HepG2 (cell line): Measurements from ENCODE around the gene ZNF276. TPM values are rescaled to one million over a fixed set of nuclear protein-coding genes. Genes with fewer than 3 reads are reported as not detected.
A peak's percentile ranks its signal among the peaks of the same experiment; 100 is the strongest.

Source experiments
- ARID2 ChIP-seq: sonication (generic); formaldehyde crosslinking; IDR thresholded peaks from 2 replicates; pipeline ENCODE4 v1.8.1; 2022; ENCODE audit warnings: mild to moderate bottlenecking, missing genetic modification reagents, borderline replicate concordance
- BRCA1 ChIP-seq: sonication (generic); formaldehyde crosslinking; IDR thresholded peaks from 2 replicates; pipeline ENCODE4 v1.4.0; 2020; ENCODE audit warnings: missing genetic modification reagents
- ESRRA ChIP-seq: sonication (generic); formaldehyde crosslinking; IDR thresholded peaks from 2 replicates; pipeline ENCODE4 v1.5.1; 2020; ENCODE audit warnings: mild to moderate bottlenecking, low read depth, missing genetic modification reagents
- JUN ChIP-seq: sonication (generic); formaldehyde crosslinking; IDR thresholded peaks from 2 replicates; pipeline ENCODE4 v1.4.0; 2020; ENCODE audit warnings: mild to moderate bottlenecking, missing genetic modification reagents
- MIER3 ChIP-seq: IDR thresholded peaks from 2 replicates; pipeline ENCODE4 v1.6.1; 2016; ENCODE audit warnings: missing compliant biosample characterization, borderline replicate concordance
- NONO ChIP-seq, 2 experiments: fragments of 450-650 bp in 1 of 2; sonication (generic) in 1 of 2; formaldehyde crosslinking in 1 of 2; IDR thresholded peaks in 1 of 2; conservative IDR thresholded peaks in 1 of 2; 2 replicates each; pipeline versions ENCODE4 v1.6.1 to v1.8.0; 2017 to 2022; ENCODE audit warnings: mild to moderate bottlenecking in 1 of 2, missing genetic modification reagents in 1 of 2, moderate library complexity in 1 of 2
- POLR2AphosphoS2 ChIP-seq: IDR thresholded peaks from 2 replicates; pipeline ENCODE4 v1.6.1; 2011; ENCODE audit warnings: low read depth, low read length, improper control_type of control experiment
- PRPF4 ChIP-seq: fragments of 200-400 bp; formaldehyde crosslinking; IDR thresholded peaks from 2 replicates; pipeline ENCODE4 v1.6.1; 2016; ENCODE audit warnings: low read length, low read depth; ENCODE audit not compliant: poor library complexity, severe bottlenecking
- RXRB ChIP-seq: IDR thresholded peaks from 2 replicates; pipeline ENCODE4 v1.6.1; 2016; ENCODE audit warnings: borderline replicate concordance, missing genetic modification reagents, missing compliant biosample characterization
- SP5 ChIP-seq: IDR thresholded peaks from 2 replicates; pipeline ENCODE4 v1.6.1; 2016; ENCODE audit warnings: low read depth, borderline replicate concordance
- SPEN ChIP-seq: sonication (generic); formaldehyde crosslinking; IDR thresholded peaks from 2 replicates; pipeline ENCODE4 v1.5.1; 2020; ENCODE audit warnings: low read depth, mild to moderate bottlenecking, missing genetic modification reagents
- TERF1 ChIP-seq: sonication (generic); formaldehyde crosslinking; IDR thresholded peaks from 2 replicates; pipeline ENCODE4 v1.8.0; 2022; ENCODE audit warnings: mild to moderate bottlenecking, missing genetic modification reagents, moderate library complexity
- ZFP90 ChIP-seq: sonication (generic); formaldehyde crosslinking; IDR thresholded peaks from 2 replicates; pipeline ENCODE4 v1.8.0; 2022; ENCODE audit warnings: missing genetic modification reagents, mild to moderate bottlenecking, inconsistent platforms, borderline replicate concordance
- ZFY ChIP-seq: sonication (generic); formaldehyde crosslinking; IDR thresholded peaks from 2 replicates; pipeline ENCODE4 v1.4.0; 2020; ENCODE audit warnings: missing genetic modification reagents
- ZNF282 ChIP-seq: fragments of 450-650 bp; IDR thresholded peaks from 2 replicates; pipeline ENCODE4 v1.6.1; 2018; ENCODE audit not compliant: partially characterized antibody
- ZNF30 ChIP-seq: sonication (generic); formaldehyde crosslinking; IDR thresholded peaks from 2 replicates; pipeline ENCODE4 v1.5.0; 2020; ENCODE audit warnings: mild to moderate bottlenecking, missing genetic modification reagents
- ZNF740 ChIP-seq: sonication (generic); formaldehyde crosslinking; IDR thresholded peaks from 2 replicates; pipeline ENCODE4 v1.4.0; 2020; ENCODE audit warnings: missing genetic modification reagents
- ZNF788 ChIP-seq: sonication (generic); formaldehyde crosslinking; IDR thresholded peaks from 2 replicates; pipeline ENCODE4 v1.5.0; 2020; ENCODE audit warnings: mild to moderate bottlenecking, missing genetic modification reagents, borderline replicate concordance
- polyA plus RNA-seq, 8 experiments: library from polyadenylated mRNA; depleted of rRNA in 3 of 8; stranded (reverse) in 7 of 8; unstranded in 1 of 8; fragments of >200 nt; fragmentation: Illumina TruSeq in 4 of 8; extraction: Trizol in 4 of 8; gene quantifications; 2 replicates each; pipeline versions ENCODE4 v1.2.1 to v1.2.3, GENCODE V29; 2011 to 2016; ENCODE audit warnings: low read depth in 4 of 8, missing spikeins in 1 of 8, mixed read lengths in 1 of 8; ENCODE audit not compliant: insufficient read depth in 1 of 8
- total RNA-seq, 5 experiments: library from RNA; depleted of rRNA; stranded (reverse); fragments of >200 nt; fragmentation: Illumina TruSeq; extraction: Trizol; gene quantifications; 2 replicates each; pipeline ENCODE4 v1.2.3, GENCODE V29; 2016; ENCODE audit warnings: low read depth in 1 of 5
- TF ChIP-seq, protein P1 (sequence below): sonication (generic); formaldehyde crosslinking; IDR thresholded peaks from 2 replicates; pipeline ENCODE4 v1.4.0; 2020; ENCODE audit warnings: mild to moderate bottlenecking, missing genetic modification reagents
- TF ChIP-seq, protein P2 (sequence below): sonication (generic); formaldehyde crosslinking; IDR thresholded peaks from 2 replicates; pipeline ENCODE4 v1.4.0; 2020; ENCODE audit warnings: mild to moderate bottlenecking, missing genetic modification reagents
- TF ChIP-seq, protein P3 (sequence below): fragments of 450-650 bp; IDR thresholded peaks from 2 replicates; pipeline ENCODE4 v1.6.1; 2017
- TF ChIP-seq, protein P4 (sequence below): IDR thresholded peaks from 2 replicates; pipeline ENCODE4 v1.6.1; 2018; ENCODE audit warnings: missing genetic modification reagents

ZNF276 gene
- total and polyA plus RNA-seq, 2 of the 13 experiments (the other 11 are each of a cell fraction or from before 2014, with no cell fraction given): 17.7 to 18.0 TPM

- TF ChIP-seq ZFP90 (CRISPR knock-in tag) (no peak), ZNF740 (CRISPR knock-in tag) (0 out of 2 replicates have a peak, but pooled peaks have one; percentile 12), ARID2 (CRISPR knock-in tag) (peak; percentile 87; the same call in 1 of the 2 replicates), BRCA1 (CRISPR knock-in tag) (no peak), SP5 (CRISPR knock-in tag) (peak; percentile 69), ZFY (CRISPR knock-in tag) (no peak), NONO (IDR thresholded peaks at IDR 0.05) (no peak), NONO (CRISPR knock-in tag; conservative IDR thresholded peaks at IDR 0.05) (0 out of 2 replicates have a peak, but pooled peaks have one; percentile 5), ESRRA (CRISPR knock-in tag) (peak; percentile 72), ZNF30 (CRISPR knock-in tag) (no peak), RXRB (CRISPR knock-in tag) (no peak), PRPF4 (no peak), POLR2AphosphoS2 (no peak), SPEN (no peak; the same call in 1 of the 2 replicates), TERF1 (CRISPR knock-in tag) (peak; percentile 21; the same call in 1 of the 2 replicates), ZNF282 (no peak), MIER3 (CRISPR knock-in tag) (no peak), ZNF788 (CRISPR knock-in tag) (peak; percentile 17; the same call in 1 of the 2 replicates), JUN (CRISPR knock-in tag) (0 out of 2 replicates have a peak, but pooled peaks have one; percentile 36)
- TF ChIP-seq, protein P1, sequence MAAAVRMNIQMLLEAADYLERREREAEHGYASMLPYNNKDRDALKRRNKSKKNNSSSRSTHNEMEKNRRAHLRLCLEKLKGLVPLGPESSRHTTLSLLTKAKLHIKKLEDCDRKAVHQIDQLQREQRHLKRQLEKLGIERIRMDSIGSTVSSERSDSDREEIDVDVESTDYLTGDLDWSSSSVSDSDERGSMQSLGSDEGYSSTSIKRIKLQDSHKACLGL (CRISPR knock-in tag): peak; percentile 36
- TF ChIP-seq, protein P2, sequence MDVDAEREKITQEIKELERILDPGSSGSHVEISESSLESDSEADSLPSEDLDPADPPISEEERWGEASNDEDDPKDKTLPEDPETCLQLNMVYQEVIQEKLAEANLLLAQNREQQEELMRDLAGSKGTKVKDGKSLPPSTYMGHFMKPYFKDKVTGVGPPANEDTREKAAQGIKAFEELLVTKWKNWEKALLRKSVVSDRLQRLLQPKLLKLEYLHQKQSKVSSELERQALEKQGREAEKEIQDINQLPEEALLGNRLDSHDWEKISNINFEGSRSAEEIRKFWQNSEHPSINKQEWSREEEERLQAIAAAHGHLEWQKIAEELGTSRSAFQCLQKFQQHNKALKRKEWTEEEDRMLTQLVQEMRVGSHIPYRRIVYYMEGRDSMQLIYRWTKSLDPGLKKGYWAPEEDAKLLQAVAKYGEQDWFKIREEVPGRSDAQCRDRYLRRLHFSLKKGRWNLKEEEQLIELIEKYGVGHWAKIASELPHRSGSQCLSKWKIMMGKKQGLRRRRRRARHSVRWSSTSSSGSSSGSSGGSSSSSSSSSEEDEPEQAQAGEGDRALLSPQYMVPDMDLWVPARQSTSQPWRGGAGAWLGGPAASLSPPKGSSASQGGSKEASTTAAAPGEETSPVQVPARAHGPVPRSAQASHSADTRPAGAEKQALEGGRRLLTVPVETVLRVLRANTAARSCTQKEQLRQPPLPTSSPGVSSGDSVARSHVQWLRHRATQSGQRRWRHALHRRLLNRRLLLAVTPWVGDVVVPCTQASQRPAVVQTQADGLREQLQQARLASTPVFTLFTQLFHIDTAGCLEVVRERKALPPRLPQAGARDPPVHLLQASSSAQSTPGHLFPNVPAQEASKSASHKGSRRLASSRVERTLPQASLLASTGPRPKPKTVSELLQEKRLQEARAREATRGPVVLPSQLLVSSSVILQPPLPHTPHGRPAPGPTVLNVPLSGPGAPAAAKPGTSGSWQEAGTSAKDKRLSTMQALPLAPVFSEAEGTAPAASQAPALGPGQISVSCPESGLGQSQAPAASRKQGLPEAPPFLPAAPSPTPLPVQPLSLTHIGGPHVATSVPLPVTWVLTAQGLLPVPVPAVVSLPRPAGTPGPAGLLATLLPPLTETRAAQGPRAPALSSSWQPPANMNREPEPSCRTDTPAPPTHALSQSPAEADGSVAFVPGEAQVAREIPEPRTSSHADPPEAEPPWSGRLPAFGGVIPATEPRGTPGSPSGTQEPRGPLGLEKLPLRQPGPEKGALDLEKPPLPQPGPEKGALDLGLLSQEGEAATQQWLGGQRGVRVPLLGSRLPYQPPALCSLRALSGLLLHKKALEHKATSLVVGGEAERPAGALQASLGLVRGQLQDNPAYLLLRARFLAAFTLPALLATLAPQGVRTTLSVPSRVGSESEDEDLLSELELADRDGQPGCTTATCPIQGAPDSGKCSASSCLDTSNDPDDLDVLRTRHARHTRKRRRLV (CRISPR knock-in tag): no peak
- TF ChIP-seq, protein P3, sequence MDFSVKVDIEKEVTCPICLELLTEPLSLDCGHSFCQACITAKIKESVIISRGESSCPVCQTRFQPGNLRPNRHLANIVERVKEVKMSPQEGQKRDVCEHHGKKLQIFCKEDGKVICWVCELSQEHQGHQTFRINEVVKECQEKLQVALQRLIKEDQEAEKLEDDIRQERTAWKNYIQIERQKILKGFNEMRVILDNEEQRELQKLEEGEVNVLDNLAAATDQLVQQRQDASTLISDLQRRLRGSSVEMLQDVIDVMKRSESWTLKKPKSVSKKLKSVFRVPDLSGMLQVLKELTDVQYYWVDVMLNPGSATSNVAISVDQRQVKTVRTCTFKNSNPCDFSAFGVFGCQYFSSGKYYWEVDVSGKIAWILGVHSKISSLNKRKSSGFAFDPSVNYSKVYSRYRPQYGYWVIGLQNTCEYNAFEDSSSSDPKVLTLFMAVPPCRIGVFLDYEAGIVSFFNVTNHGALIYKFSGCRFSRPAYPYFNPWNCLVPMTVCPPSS: no peak
- TF ChIP-seq, protein P4, sequence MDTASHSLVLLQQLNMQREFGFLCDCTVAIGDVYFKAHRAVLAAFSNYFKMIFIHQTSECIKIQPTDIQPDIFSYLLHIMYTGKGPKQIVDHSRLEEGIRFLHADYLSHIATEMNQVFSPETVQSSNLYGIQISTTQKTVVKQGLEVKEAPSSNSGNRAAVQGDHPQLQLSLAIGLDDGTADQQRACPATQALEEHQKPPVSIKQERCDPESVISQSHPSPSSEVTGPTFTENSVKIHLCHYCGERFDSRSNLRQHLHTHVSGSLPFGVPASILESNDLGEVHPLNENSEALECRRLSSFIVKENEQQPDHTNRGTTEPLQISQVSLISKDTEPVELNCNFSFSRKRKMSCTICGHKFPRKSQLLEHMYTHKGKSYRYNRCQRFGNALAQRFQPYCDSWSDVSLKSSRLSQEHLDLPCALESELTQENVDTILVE (CRISPR knock-in tag): no peak; the same call in 1 of the 2 replicates
Observed at GRCh38 chr16:89720551-89720812, 855 bp upstream of the ZNF276 start (continued).
